Heart left ventricle (tissue), 13 donors: ENCODE data around the gene SEMA5B.

Experiments
- CTCF ChIP-seq, 12 donors: fragments of 200-600 bp; sonication (generic) in 4 of 12; IDR thresholded peaks; one replicate each; pipeline versions ENCODE4 v1.5.0 to v1.8.0; 2018 to 2022; ENCODE audit warnings: antibody characterized with exemption in 12 of 12, mild to moderate bottlenecking in 5 of 12
- POLR2A ChIP-seq, 2 donors: fragments of 450-650 bp; IDR thresholded peaks; one replicate each; pipeline ENCODE4 v1.6.1; 2017; ENCODE audit warnings: antibody characterized with exemption in 2 of 2, mild to moderate bottlenecking in 2 of 2, moderate library complexity in 2 of 2
- donor health status: ischemic (EF 13 %, LVEDD 7.1; RV severe dilation, severe dysfunction).
- donor health status: DM: no; HTN: yes; CAD: no.
- donor health status: DM: no; HTN: no; CAD: no.
- donor health status: ischemic (EF 25% LVEDD 6.9; RV normal size, moderate dysfunction).
- donor health status: ischemic (EF 25% LVEDD 5.7; RV mildly dilated, moderate dysfunction).
- donor health status: ischemic (EF 35%, LVEDD 5.7; RV mildly dilated, moderate dysfunction).
- donor health status: nonischemic (EF 11% LVEDD 7.7; RV severe dilation, severe dysfunction).
- donor health status: DM: yes; HTN: yes; CAD: no.
- donor health status: PGD.
- donor health status: ischemic (EF 29% LVEDD 5.4; RV normal size, mild dysfunction).
- donor health status: nonischemic (EF 23%, LVEDD 6.1; RV moderate dilation, normal function).

GRCh38 chr3:122893754-122894668, 133.6 kb downstream of the SEMA5B start:
- TF ChIP-seq POLR2A (IDR thresholded peaks at IDR 0.05) (no peak), CTCF (IDR thresholded peaks at IDR 0.05) (no peak)
